ENCODE data around the gene PLPPR1.

DNA sequence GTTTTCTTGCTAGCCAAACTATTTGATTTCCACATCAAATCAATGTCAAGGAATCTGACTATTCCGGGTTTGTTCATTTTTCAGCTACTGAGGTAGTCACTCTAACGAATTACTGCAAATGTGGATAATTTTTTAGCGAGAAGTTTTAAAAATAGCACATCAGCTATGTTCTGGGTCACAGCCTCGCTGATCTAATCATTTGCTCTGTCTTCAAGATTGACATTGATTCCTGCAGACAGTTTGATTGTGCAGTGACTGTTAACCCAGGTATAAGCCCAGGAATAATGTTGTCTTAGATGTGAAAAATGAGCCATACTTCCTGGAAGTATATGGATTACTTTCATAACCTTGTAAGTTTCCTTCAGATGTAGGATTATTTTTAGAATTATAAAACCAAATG is 181.1 kb downstream of the PLPPR1 start:
- TF ChIP-seq FIP1L1 (IDR thresholded peaks at IDR 0.05; ENCODE audit: borderline replicate concordance, insufficient read depth, low read depth, low read length) (no peak), KLF16 (CRISPR knock-in tag; IDR thresholded peaks at IDR 0.05) (no peak), ZNF235 (CRISPR knock-in tag; IDR thresholded peaks at IDR 0.05; ENCODE audit: borderline replicate concordance) (no peak), NFIC (IDR thresholded peaks at IDR 0.05; ENCODE audit: low read length) (no peak), TCF7L2 (IDR thresholded peaks at IDR 0.05; ENCODE audit: low read depth, low read length) (no peak)
- TF ChIP-seq, protein P1, sequence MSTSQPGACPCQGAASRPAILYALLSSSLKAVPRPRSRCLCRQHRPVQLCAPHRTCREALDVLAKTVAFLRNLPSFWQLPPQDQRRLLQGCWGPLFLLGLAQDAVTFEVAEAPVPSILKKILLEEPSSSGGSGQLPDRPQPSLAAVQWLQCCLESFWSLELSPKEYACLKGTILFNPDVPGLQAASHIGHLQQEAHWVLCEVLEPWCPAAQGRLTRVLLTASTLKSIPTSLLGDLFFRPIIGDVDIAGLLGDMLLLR (CRISPR knock-in tag; IDR thresholded peaks at IDR 0.05): no peak
